Subcutaneous adipose tissue (tissue), 4 donors: ENCODE measurements around the gene MAGI1. TPM values are rescaled to one million over a fixed set of nuclear protein-coding genes. Genes with fewer than 3 reads are reported as not detected.

Experiments
- total RNA-seq, 4 donors: library from RNA; depleted of rRNA; stranded (reverse); fragments of >200 nt; gene quantifications; one replicate each; pipeline ENCODE4 v1.1.0, GENCODE V29; 2016
- TF ChIP-seq, protein P1 (sequence below): fragments of 450-650 bp; IDR thresholded peaks from one replicate; pipeline ENCODE4 v1.5.1; 2016; ENCODE audit warnings: low read depth, mild to moderate bottlenecking, control low read depth, antibody characterized with exemption, moderate library complexity

The MAGI1 gene
- total RNA-seq, 4 donors from 2014 or later, result 15.3 to 56.9 (median 35.4) TPM

GRCh38 chr3:65723011-65723410, 315.7 kb downstream of the MAGI1 start:
- TF ChIP-seq, protein P1, sequence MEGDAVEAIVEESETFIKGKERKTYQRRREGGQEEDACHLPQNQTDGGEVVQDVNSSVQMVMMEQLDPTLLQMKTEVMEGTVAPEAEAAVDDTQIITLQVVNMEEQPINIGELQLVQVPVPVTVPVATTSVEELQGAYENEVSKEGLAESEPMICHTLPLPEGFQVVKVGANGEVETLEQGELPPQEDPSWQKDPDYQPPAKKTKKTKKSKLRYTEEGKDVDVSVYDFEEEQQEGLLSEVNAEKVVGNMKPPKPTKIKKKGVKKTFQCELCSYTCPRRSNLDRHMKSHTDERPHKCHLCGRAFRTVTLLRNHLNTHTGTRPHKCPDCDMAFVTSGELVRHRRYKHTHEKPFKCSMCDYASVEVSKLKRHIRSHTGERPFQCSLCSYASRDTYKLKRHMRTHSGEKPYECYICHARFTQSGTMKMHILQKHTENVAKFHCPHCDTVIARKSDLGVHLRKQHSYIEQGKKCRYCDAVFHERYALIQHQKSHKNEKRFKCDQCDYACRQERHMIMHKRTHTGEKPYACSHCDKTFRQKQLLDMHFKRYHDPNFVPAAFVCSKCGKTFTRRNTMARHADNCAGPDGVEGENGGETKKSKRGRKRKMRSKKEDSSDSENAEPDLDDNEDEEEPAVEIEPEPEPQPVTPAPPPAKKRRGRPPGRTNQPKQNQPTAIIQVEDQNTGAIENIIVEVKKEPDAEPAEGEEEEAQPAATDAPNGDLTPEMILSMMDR, result no peak

DNA sequence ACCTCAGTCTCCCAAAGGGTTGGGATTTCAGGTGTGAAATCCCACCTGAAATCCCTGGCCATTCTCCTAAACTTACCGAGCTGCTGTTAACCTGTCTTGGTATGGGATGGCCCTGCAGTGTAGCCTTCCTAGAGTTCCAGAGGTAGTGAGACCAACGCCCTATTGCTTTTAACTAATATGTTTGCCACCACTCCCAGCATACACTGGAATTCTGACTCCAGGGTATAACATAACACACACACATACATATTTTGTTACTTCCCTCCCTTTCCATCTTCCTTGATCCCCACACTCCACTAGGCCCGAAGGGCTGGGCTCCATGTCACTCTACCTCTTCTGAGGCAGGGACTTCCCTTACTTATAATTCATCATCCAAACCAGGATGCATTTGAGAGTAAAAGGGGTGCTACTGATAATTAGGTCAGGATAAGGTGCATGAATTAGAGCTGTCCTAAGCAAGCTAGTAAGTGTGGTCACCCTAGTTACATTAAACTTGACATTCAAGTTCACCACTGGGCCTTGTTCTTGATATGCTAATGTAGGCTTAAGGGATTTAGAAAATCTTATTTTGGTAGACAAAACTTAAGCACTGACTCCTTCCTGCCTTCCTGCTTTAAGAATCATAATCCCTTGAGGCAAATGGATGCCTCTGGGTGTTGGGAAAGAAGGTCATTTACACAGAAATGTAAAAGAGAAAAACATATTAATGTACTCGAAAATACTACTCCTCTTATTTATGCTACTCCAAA, 317.6 kb downstream of the MAGI1 start:
- TF ChIP-seq, protein P1, result no peak

- TF ChIP-seq, protein P1, result no peak
Measured at GRCh38 chr3:65717676-65718346, 320.9 kb downstream of the MAGI1 start.

GRCh38 chr3:65716071-65716751, 322.5 kb downstream of the MAGI1 start:
- TF ChIP-seq, protein P1, result no peak

GRCh38 chr3:65714134-65714533, 324.6 kb downstream of the MAGI1 start:
- TF ChIP-seq, protein P1, result no peak

DNA sequence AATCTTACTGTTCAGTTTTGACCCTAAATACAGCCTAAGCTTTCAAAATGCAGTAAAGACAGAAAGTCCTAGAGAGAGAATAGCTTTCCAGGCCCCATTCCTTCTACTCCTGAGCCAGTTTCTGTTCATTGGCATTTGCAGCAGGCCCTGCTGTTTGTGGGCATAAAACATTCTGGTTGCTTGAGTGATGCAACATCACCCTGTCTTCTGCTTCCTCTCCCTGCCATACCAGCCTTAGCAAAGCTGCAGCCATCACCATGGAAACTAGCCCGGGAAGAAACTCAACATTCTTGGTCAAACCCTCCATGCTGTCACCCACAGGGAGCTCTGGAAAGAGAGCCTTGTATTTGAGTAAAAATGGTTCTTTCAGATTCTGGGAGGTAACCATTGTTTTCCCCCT, 325.7 kb downstream of the MAGI1 start:
- TF ChIP-seq, protein P1, result no peak

GRCh38 chr3:65712140-65712539, 326.6 kb downstream of the MAGI1 start:
- TF ChIP-seq, protein P1, result no peak
